Measurements from ENCODE around the gene VAC14. TPM values are rescaled to one million over a fixed set of nuclear protein-coding genes. Genes with fewer than 3 reads are reported as not detected.

The VAC14 gene
- total and polyA plus RNA-seq, 2 experiments from 2014 or later: 42.3 to 77.7 TPM

- TF ChIP-seq STAT1 (IDR thresholded peaks at IDR 0.05; ENCODE audit: unreplicated experiment) (no peak), ZNF114 (CRISPR knock-in tag; IDR thresholded peaks at IDR 0.05) (no peak), NANOG (IDR thresholded peaks at IDR 0.05; ENCODE audit: borderline replicate concordance) (no peak), JUNB (IDR thresholded peaks at IDR 0.05; ENCODE audit: unreplicated experiment) (no peak)
- TF ChIP-seq, protein P1, sequence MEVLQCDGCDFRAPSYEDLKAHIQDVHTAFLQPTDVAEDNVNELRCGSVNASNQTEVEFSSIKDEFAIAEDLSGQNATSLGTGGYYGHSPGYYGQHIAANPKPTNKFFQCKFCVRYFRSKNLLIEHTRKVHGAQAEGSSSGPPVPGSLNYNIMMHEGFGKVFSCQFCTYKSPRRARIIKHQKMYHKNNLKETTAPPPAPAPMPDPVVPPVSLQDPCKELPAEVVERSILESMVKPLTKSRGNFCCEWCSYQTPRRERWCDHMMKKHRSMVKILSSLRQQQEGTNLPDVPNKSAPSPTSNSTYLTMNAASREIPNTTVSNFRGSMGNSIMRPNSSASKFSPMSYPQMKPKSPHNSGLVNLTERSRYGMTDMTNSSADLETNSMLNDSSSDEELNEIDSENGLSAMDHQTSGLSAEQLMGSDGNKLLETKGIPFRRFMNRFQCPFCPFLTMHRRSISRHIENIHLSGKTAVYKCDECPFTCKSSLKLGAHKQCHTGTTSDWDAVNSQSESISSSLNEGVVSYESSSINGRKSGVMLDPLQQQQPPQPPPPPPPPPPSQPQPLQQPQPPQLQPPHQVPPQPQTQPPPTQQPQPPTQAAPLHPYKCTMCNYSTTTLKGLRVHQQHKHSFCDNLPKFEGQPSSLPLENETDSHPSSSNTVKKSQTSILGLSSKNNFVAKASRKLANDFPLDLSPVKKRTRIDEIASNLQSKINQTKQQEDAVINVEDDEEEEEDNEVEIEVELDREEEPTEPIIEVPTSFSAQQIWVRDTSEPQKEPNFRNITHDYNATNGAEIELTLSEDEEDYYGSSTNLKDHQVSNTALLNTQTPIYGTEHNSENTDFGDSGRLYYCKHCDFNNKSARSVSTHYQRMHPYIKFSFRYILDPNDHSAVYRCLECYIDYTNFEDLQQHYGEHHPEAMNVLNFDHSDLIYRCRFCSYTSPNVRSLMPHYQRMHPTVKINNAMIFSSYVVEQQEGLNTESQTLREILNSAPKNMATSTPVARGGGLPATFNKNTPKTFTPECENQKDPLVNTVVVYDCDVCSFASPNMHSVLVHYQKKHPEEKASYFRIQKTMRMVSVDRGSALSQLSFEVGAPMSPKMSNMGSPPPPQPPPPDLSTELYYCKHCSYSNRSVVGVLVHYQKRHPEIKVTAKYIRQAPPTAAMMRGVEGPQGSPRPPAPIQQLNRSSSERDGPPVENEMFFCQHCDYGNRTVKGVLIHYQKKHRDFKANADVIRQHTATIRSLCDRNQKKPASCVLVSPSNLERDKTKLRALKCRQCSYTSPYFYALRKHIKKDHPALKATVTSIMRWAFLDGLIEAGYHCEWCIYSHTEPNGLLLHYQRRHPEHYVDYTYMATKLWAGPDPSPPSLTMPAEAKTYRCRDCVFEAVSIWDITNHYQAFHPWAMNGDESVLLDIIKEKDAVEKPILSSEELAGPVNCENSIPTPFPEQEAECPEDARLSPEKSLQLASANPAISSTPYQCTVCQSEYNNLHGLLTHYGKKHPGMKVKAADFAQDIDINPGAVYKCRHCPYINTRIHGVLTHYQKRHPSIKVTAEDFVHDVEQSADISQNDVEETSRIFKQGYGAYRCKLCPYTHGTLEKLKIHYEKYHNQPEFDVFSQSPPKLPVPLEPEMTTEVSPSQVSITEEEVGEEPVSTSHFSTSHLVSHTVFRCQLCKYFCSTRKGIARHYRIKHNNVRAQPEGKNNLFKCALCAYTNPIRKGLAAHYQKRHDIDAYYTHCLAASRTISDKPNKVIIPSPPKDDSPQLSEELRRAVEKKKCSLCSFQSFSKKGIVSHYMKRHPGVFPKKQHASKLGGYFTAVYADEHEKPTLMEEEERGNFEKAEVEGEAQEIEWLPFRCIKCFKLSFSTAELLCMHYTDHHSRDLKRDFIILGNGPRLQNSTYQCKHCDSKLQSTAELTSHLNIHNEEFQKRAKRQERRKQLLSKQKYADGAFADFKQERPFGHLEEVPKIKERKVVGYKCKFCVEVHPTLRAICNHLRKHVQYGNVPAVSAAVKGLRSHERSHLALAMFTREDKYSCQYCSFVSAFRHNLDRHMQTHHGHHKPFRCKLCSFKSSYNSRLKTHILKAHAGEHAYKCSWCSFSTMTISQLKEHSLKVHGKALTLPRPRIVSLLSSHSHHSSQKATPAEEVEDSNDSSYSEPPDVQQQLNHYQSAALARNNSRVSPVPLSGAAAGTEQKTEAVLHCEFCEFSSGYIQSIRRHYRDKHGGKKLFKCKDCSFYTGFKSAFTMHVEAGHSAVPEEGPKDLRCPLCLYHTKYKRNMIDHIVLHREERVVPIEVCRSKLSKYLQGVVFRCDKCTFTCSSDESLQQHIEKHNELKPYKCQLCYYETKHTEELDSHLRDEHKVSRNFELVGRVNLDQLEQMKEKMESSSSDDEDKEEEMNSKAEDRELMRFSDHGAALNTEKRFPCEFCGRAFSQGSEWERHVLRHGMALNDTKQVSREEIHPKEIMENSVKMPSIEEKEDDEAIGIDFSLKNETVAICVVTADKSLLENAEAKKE (CRISPR knock-in tag; IDR thresholded peaks at IDR 0.05): no peak
Measured at GRCh38 chr16:70772493-70772892, 28.5 kb downstream of the VAC14 start.

More at GRCh38 chr16:70772493-70772892, 28.5 kb downstream of the VAC14 start:
- no peaks in the 10 kb centered on the region for H3K9me3 Mint-ChIP-seq
- H3K27ac Mint-ChIP-seq: no peak overlapping the region
- no peak overlapping the region for H3K4me3 Mint-ChIP-seq
- no peaks in the 10 kb centered on the region for H3K79me2 ChIP-seq (replicated peaks; ENCODE audit: insufficient read depth)
- peaks cover 26% of the 10 kb centered on the region for H3K36me3 Mint-ChIP-seq (ENCODE audit: low read depth)
- peaks cover 5% of the 10 kb centered on the region; the same call in 1 of the 2 replicates for H4K20me1 ChIP-seq (replicated peaks; ENCODE audit: insufficient read depth)
- H3K4me1 Mint-ChIP-seq: no peaks in the 10 kb centered on the region
- H3K4me1 ChIP-seq (ENCODE audit: insufficient read depth): no peaks in the 10 kb centered on the region; the same call in 1 of the 2 replicates
- no peak overlapping the region for H3K4me2 ChIP-seq
- no peaks in the 10 kb centered on the region for H3K9me2 ChIP-seq (ENCODE audit: insufficient read depth)
- no peak overlapping the region for H3K4me3 ChIP-seq
- H2AFZ ChIP-seq: no peak overlapping the region
- ATAC-seq (no peak), DNase-seq (ENCODE audit: low spot score) (no peak)
- no peak overlapping the region for H3K27ac ChIP-seq (ENCODE audit: low read depth)
- no peaks in the 10 kb centered on the region for H3K27me3 ChIP-seq (ENCODE audit: insufficient read depth)
- H3K27me3 Mint-ChIP-seq (ENCODE audit: insufficient read depth, low read depth, poor library complexity): peaks cover 14% of the 10 kb centered on the region
- H3F3A ChIP-seq (replicated peaks; ENCODE audit: low read depth): peaks cover 4% of the 10 kb centered on the region; the same call in 1 of the 2 replicates
- peaks cover 9% of the 10 kb centered on the region; the same call in 1 of the 2 replicates for H3K36me3 ChIP-seq (ENCODE audit: insufficient read depth)

Measured in GM23338 (cell line).